Activated CD8-positive, alpha-beta T cell treated with anti-CD3 and anti-CD28 coated beads, Interleukin-2, amount 10 ng/mL, durations not matched to agents 7 days and 5 days (primary cell): ENCODE data around the gene PUS7. TPM values are rescaled to one million over a fixed set of nuclear protein-coding genes. Genes with fewer than 3 reads are reported as not detected.

Experiments
- ATAC-seq: fragments of 150-1000 bp; cut with Tn5 transposase; one replicate; pipeline ENCODE4 v1.10.0; 2021; ENCODE audit warnings: moderate library complexity
- CTCF ChIA-PET: fragments of 350-600 bp; sonication (Branson Sonifier 250); formaldehyde crosslinking; loops from one replicate; lab custom pipeline; 2021; ENCODE audit warnings: antibody characterized with exemption; lab: Charles Lee
- POLR2A ChIA-PET: fragments of 350-600 bp; sonication (Branson Sonifier 250); formaldehyde crosslinking; loops from one replicate; lab custom pipeline; 2021; ENCODE audit warnings: antibody characterized with exemption; lab: Charles Lee
- DNase-seq: peaks from one replicate; pipeline ENCODE4 v3.0.0-alpha.2; 2020
- H3K27ac Mint-ChIP-seq: one replicate; pipeline ENCODE4 v1.8.0; 2021; ENCODE audit warnings: mild to moderate bottlenecking, mixed read lengths
- H3K27me3 Mint-ChIP-seq: one replicate; pipeline ENCODE4 v1.8.0; 2021; ENCODE audit warnings: low read depth, mixed read lengths
- H3K36me3 Mint-ChIP-seq: one replicate; pipeline ENCODE4 v1.8.0; 2021; ENCODE audit warnings: low read depth, mixed read lengths
- H3K4me1 Mint-ChIP-seq: one replicate; pipeline ENCODE4 v1.8.0; 2021; ENCODE audit warnings: low read depth, mixed read lengths
- H3K4me3 Mint-ChIP-seq: one replicate; pipeline ENCODE4 v1.8.0; 2021; ENCODE audit warnings: mild to moderate bottlenecking, mixed read lengths
- H3K9me3 Mint-ChIP-seq: one replicate; pipeline ENCODE4 v1.8.0; 2022; ENCODE audit warnings: mixed read lengths; ENCODE audit not compliant: insufficient read depth
- total RNA-seq, 2 experiments: library from RNA; stranded (reverse); gene quantifications; one replicate each; pipeline ENCODE4 v1.2.3, GENCODE V29; 2021

PUS7 gene
- 10 to 100 TPM; 12.9 to 15.0 TPM for total RNA-seq

GRCh38 chr7:105521717-105522463, at the start of gene PUS7:
Gene PUS7 (minus strand): TSS chr7:105522271. CDS start chr7:105508512, 13,759 bp downstream.
- peak within 1 kb of the TSS; percentile 92 for H3K4me3 Mint-ChIP-seq
- ATAC-seq (peak; percentile 93), DNase-seq (peak; percentile 86)
- peaks cover 19% of the 10 kb centered on the region for H3K4me1 Mint-ChIP-seq
- no peaks in the 10 kb centered on the region for H3K9me3 Mint-ChIP-seq
- CTCF ChIA-PET, result interaction anchor here (1.2 kb wide), 1 partner anchor 10 kb away, joined by 3 read pairs; the partner anchor contains the start of gene RINT1
- H3K27me3 Mint-ChIP-seq, result peaks cover 5% of the 10 kb centered on the region
- H3K36me3 Mint-ChIP-seq, result peaks cover 8% of the 10 kb centered on the region
- peak within 1 kb of the TSS; percentile 92 for H3K27ac Mint-ChIP-seq
- POLR2A ChIA-PET, result interaction anchor here (4.1 kb wide), 1 partner anchor 10 kb away, joined by 27 read pairs; the partner anchor contains the start of gene RINT1

GRCh38 chr7:105567821-105568220, 45.8 kb upstream of the PUS7 start:
- peaks cover 33% of the 10 kb centered on the region for H3K36me3 Mint-ChIP-seq
- no peak for ATAC-seq
- no peaks in the 10 kb centered on the region for H3K4me1 Mint-ChIP-seq
- no peaks in the 10 kb centered on the region for H3K27me3 Mint-ChIP-seq
- CTCF ChIA-PET, result interaction anchor here (0.9 kb wide), 1 partner anchor 23 kb away, joined by 3 read pairs; no protein-coding TSS in a partner anchor
- no peak overlapping the region for H3K27ac Mint-ChIP-seq
- no peak overlapping the region for H3K4me3 Mint-ChIP-seq
- POLR2A ChIA-PET, result no interaction called here
- DNase-seq, result no peak
- H3K9me3 Mint-ChIP-seq, result no peaks in the 10 kb centered on the region

- DNase-seq (no peak), ATAC-seq (no peak)
- no peaks in the 10 kb centered on the region for H3K9me3 Mint-ChIP-seq
- CTCF ChIA-PET, result interaction anchor here (0.9 kb wide), 1 partner anchor 22 kb away, joined by 3 read pairs; no protein-coding TSS in a partner anchor
- H3K27me3 Mint-ChIP-seq, result no peaks in the 10 kb centered on the region
- no peak overlapping the region for H3K27ac Mint-ChIP-seq
- H3K4me1 Mint-ChIP-seq, result no peaks in the 10 kb centered on the region
- peaks cover 36% of the 10 kb centered on the region for H3K36me3 Mint-ChIP-seq
- H3K4me3 Mint-ChIP-seq, result no peak overlapping the region
- POLR2A ChIA-PET, result interaction anchor here (0.7 kb wide), 1 partner anchor 715 kb away, joined by 3 read pairs; no protein-coding TSS in a partner anchor
Observed at GRCh38 chr7:105567024-105567423, 45.0 kb upstream of the PUS7 start.

- H3K27ac Mint-ChIP-seq, result no peak overlapping the region
- H3K27me3 Mint-ChIP-seq, result no peaks in the 10 kb centered on the region
- no peaks in the 10 kb centered on the region for H3K9me3 Mint-ChIP-seq
- ChIA-PET POLR2A (no interaction called here), CTCF (no interaction called here)
- peaks cover 36% of the 10 kb centered on the region for H3K36me3 Mint-ChIP-seq
- no peak for ATAC-seq
- H3K4me3 Mint-ChIP-seq, result no peak overlapping the region
- DNase-seq, result no peak
- H3K4me1 Mint-ChIP-seq, result peaks cover 1% of the 10 kb centered on the region
Observed at GRCh38 chr7:105565190-105565589, 43.1 kb upstream of the PUS7 start.

GRCh38 chr7:105559926-105560325, 37.9 kb upstream of the PUS7 start:
- POLR2A ChIA-PET, result no interaction called here
- Mint-ChIP-seq H3K27me3 (no peaks in the 10 kb centered on the region), H3K9me3 (no peaks in the 10 kb centered on the region), H3K4me3 (no peak overlapping the region), H3K4me1 (peaks cover 4% of the 10 kb centered on the region), H3K36me3 (peaks cover 26% of the 10 kb centered on the region), H3K27ac (no peak overlapping the region)
- DNase-seq (no peak), ATAC-seq (no peak)
- CTCF ChIA-PET, result no interaction called here

GRCh38 chr7:105538339-105538738, 16.3 kb upstream of the PUS7 start:
- Mint-ChIP-seq H3K36me3 (peaks cover 40% of the 10 kb centered on the region), H3K27ac (no peak overlapping the region), H3K4me1 (peaks cover 18% of the 10 kb centered on the region), H3K27me3 (no peaks in the 10 kb centered on the region), H3K4me3 (no peak overlapping the region), H3K9me3 (no peaks in the 10 kb centered on the region)
- ChIA-PET CTCF (interaction anchor here (1.1 kb wide), 1 partner anchor 51 kb away, joined by 3 read pairs; no protein-coding TSS in a partner anchor), POLR2A (no interaction called here)
- ATAC-seq (no peak), DNase-seq (no peak)

GRCh38 chr7:105532709-105533460, 10.8 kb upstream of the PUS7 start:
- no peak for DNase-seq
- ChIA-PET CTCF (interaction anchor here (1.6 to 2.1 kb wide), 4 partner anchors 10 to 522 kb away, joined by 4 to 19 read pairs (median 8); no protein-coding TSS in a partner anchor), POLR2A (interaction anchor here (0.5 to 2.0 kb wide), 10 partner anchors 11 to 576 kb away, joined by 3 to 27 read pairs (median 4); partner anchors contain the start of gene PUS7)
- Mint-ChIP-seq H3K4me1 (peaks cover 24% of the 10 kb centered on the region), H3K9me3 (no peaks in the 10 kb centered on the region), H3K4me3 (peak overlapping the region; percentile 78), H3K27me3 (no peaks in the 10 kb centered on the region), H3K36me3 (peaks cover 15% of the 10 kb centered on the region), H3K27ac (peak overlapping the region; percentile 91)
- ATAC-seq, result no peak

GRCh38 chr7:105531792-105532671, 10.0 kb upstream of the PUS7 start, which contains the start of gene RINT1:
Gene RINT1 (plus strand): TSS chr7:105532201. CDS start chr7:105532316, 115 bp downstream.
- H3K27ac Mint-ChIP-seq, result peak within 1 kb of the TSS; percentile 91
- H3K36me3 Mint-ChIP-seq, result peaks cover 13% of the 10 kb centered on the region
- ChIA-PET POLR2A (interaction anchor here (0.6 to 2.0 kb wide), 30 partner anchors 8 to 591 kb away, joined by 3 to 27 read pairs (median 4); partner anchors contain the start of genes EFCAB10 and PUS7), CTCF (interaction anchor here (0.6 to 2.1 kb wide), 16 partner anchors 9 to 588 kb away, joined by 3 to 19 read pairs (median 3); partner anchors contain the start of genes EFCAB10 and PUS7)
- no peaks in the 10 kb centered on the region for H3K9me3 Mint-ChIP-seq
- ATAC-seq, result peak; percentile 93
- H3K4me3 Mint-ChIP-seq, result peak within 1 kb of the TSS; percentile 78
- H3K27me3 Mint-ChIP-seq, result no peaks in the 10 kb centered on the region
- DNase-seq, result peak; percentile 93
- peaks cover 24% of the 10 kb centered on the region for H3K4me1 Mint-ChIP-seq

GRCh38 chr7:105530546-105530945, 8.5 kb upstream of the PUS7 start:
- H3K9me3 Mint-ChIP-seq, result no peaks in the 10 kb centered on the region
- peaks cover 6% of the 10 kb centered on the region for H3K36me3 Mint-ChIP-seq
- POLR2A ChIA-PET, result no interaction called here
- CTCF ChIA-PET, result interaction anchor here (1.3 kb wide), 1 partner anchor 144 kb away, joined by 3 read pairs; no protein-coding TSS in a partner anchor
- ATAC-seq (no peak), DNase-seq (no peak)
- H3K27ac Mint-ChIP-seq, result peak overlapping the region; percentile 50
- peaks cover 24% of the 10 kb centered on the region for H3K4me1 Mint-ChIP-seq
- peak overlapping the region; percentile 42 for H3K4me3 Mint-ChIP-seq
- H3K27me3 Mint-ChIP-seq, result peaks cover 3% of the 10 kb centered on the region

- H3K27ac Mint-ChIP-seq, result peak overlapping the region; percentile 50
- no peak for DNase-seq
- peaks cover 5% of the 10 kb centered on the region for H3K27me3 Mint-ChIP-seq
- no peak for ATAC-seq
- ChIA-PET CTCF (no interaction called here), POLR2A (no interaction called here)
- H3K9me3 Mint-ChIP-seq, result no peaks in the 10 kb centered on the region
- peak overlapping the region; percentile 42 for H3K4me3 Mint-ChIP-seq
- H3K36me3 Mint-ChIP-seq, result peaks cover 6% of the 10 kb centered on the region
- H3K4me1 Mint-ChIP-seq, result peaks cover 22% of the 10 kb centered on the region
Observed at GRCh38 chr7:105530126-105530525, 8.1 kb upstream of the PUS7 start.
